Effector memory CD8-positive, alpha-beta T cell (primary cell): Measurements from ENCODE around the gene DUOX1.

ENCODE experiments used
- ATAC-seq: fragments of 150-1000 bp; cut with Tn5 transposase; replicated peaks from 2 replicates; pipeline ENCODE4 v1.10.0; 2021; ENCODE audit warnings: mild to moderate bottlenecking, moderate library complexity
- DNase-seq, 3 experiments: peaks; one replicate each; pipeline ENCODE4 v3.0.0; 2021
- H3K27ac Mint-ChIP-seq, 2 donors: one replicate each; pipeline ENCODE4 v1.8.0; 2022; ENCODE audit warnings: mild to moderate bottlenecking in 2 of 2, mixed read lengths in 2 of 2, moderate library complexity in 2 of 2
- H3K27me3 Mint-ChIP-seq, 2 donors: one replicate each; pipeline ENCODE4 v1.8.0; 2022; ENCODE audit warnings: mixed read lengths in 2 of 2
- H3K36me3 Mint-ChIP-seq: one replicate; pipeline ENCODE4 v1.8.0; 2022; ENCODE audit warnings: mild to moderate bottlenecking, moderate library complexity, mixed read lengths; ENCODE audit not compliant: insufficient read depth
- H3K4me1 Mint-ChIP-seq, 2 donors: one replicate each; pipeline ENCODE4 v1.8.0; 2022; ENCODE audit warnings: low read depth in 2 of 2, mixed read lengths in 2 of 2
- H3K4me3 Mint-ChIP-seq, 2 donors: one replicate each; pipeline ENCODE4 v1.8.0; 2022; ENCODE audit warnings: mild to moderate bottlenecking in 2 of 2, mixed read lengths in 2 of 2, moderate library complexity in 2 of 2
- H3K9me3 Mint-ChIP-seq, 2 donors: one replicate each; pipeline ENCODE4 v1.8.0; 2022; ENCODE audit warnings: mixed read lengths in 2 of 2

DUOX1 gene

GRCh38 chr15:45120081-45120972 is 9.5 kb upstream of the DUOX1 start:
- Mint-ChIP-seq H3K27ac (no peak overlapping the region), H3K4me3 (no peak overlapping the region), H3K4me1 (peaks cover 13 to 17% of the 10 kb centered on the region in 2 donors), H3K27me3 (peaks cover 65 to 87% of the 10 kb centered on the region in 2 donors), H3K36me3 (no peaks in the 10 kb centered on the region), H3K9me3 (no peaks in the 10 kb centered on the region)
- no peak for DNase-seq
- no peak for ATAC-seq

DNA sequence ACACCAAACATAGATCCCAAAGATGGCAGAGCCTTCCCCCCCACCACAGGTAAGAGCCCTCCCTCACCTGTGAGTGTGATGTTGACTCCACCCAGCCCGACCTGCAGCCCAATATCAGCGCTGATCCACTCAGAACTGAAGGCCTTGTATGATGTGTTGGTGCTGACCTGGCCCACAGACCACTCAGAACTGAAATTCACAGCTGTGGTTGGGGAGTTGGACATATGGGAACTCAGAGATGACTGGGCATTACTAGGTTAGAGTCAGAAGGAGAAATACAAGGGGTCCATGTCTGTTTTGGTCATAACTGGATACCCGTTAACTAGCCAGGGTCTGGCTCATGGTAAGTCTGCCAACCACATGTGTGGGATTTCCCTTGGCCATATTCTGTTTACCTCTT is 8.8 kb upstream of the DUOX1 start:
- H3K4me1 Mint-ChIP-seq: peaks cover 13 to 17% of the 10 kb centered on the region in 2 donors
- no peaks in the 10 kb centered on the region for H3K9me3 Mint-ChIP-seq
- peaks cover 65 to 87% of the 10 kb centered on the region in 2 donors for H3K27me3 Mint-ChIP-seq
- no peaks in the 10 kb centered on the region for H3K36me3 Mint-ChIP-seq
- DNase-seq (no peak), ATAC-seq (no peak)
- H3K4me3 Mint-ChIP-seq: no peak overlapping the region
- no peak overlapping the region for H3K27ac Mint-ChIP-seq

- Mint-ChIP-seq H3K36me3 (no peaks in the 10 kb centered on the region), H3K4me3 (no peak overlapping the region), H3K27me3 (peaks cover 65 to 85% of the 10 kb centered on the region in 2 donors), H3K9me3 (no peaks in the 10 kb centered on the region), H3K27ac (no peak overlapping the region), H3K4me1 (peaks cover 13% of the 10 kb centered on the region in 2 donors)
- ATAC-seq: no peak
- no peak for DNase-seq
Observed at GRCh38 chr15:45121706-45122417, 7.9 kb upstream of the DUOX1 start.

GRCh38 chr15:45122719-45123118 is 7.1 kb upstream of the DUOX1 start:
- DNase-seq: no peak
- peaks cover 5 to 6% of the 10 kb centered on the region in 2 donors for H3K4me1 Mint-ChIP-seq
- H3K36me3 Mint-ChIP-seq: no peaks in the 10 kb centered on the region
- no peak overlapping the region for H3K27ac Mint-ChIP-seq
- peaks cover 61 to 80% of the 10 kb centered on the region in 2 donors for H3K27me3 Mint-ChIP-seq
- H3K9me3 Mint-ChIP-seq: no peaks in the 10 kb centered on the region
- no peak for ATAC-seq
- H3K4me3 Mint-ChIP-seq: no peak overlapping the region

GRCh38 chr15:45123397-45123796 is 6.4 kb upstream of the DUOX1 start:
- Mint-ChIP-seq H3K4me1 (peaks cover 0 to under 1% of the 10 kb centered on the region in 2 donors), H3K27ac (no peak overlapping the region), H3K4me3 (no peak overlapping the region), H3K9me3 (no peaks in the 10 kb centered on the region), H3K36me3 (no peaks in the 10 kb centered on the region), H3K27me3 (peaks cover 61 to 80% of the 10 kb centered on the region in 2 donors)
- DNase-seq (no peak), ATAC-seq (no peak)

DNA sequence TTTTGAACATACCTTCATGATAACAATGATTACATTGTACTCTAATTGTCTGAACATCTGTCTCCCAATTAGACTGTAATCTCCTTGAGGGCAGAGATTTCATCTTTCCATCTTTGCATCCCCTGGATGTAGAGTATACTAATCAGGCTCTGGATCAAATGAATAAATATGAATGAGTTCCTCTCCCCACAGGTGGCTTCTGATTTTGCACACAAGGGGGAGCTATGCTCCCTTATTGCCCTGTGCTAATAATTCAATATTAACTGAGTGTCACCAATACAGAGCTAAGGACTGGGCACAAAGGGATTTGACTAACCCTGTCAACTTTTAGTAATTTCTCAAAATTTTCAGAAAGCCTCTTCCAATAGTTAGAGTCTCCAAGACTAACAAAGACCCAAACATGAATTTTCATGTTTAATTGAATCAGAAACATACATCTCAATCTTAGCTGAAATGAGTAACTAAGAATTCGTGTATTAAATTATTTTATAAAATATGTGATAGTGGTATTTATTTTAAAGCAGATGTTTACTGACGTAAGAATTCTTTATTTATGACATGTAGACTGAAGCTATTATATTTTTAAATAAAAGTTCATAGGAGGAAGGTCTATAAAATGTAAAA is 3.1 kb upstream of the DUOX1 start:
- Mint-ChIP-seq H3K36me3 (no peaks in the 10 kb centered on the region), H3K4me1 (no peaks in the 10 kb centered on the region), H3K4me3 (no peak overlapping the region), H3K9me3 (no peaks in the 10 kb centered on the region), H3K27me3 (peaks cover 59 to 74% of the 10 kb centered on the region in 2 donors), H3K27ac (no peak overlapping the region)
- peak; percentile 74 for ATAC-seq
- DNase-seq: peak; percentile 37 to 51 (median 38)

GRCh38 chr15:45128971-45129639 is 689 bp upstream of the DUOX1 start:
- ATAC-seq: no peak
- Mint-ChIP-seq H3K36me3 (peaks cover 1% of the 10 kb centered on the region), H3K27me3 (peaks cover 79 to 81% of the 10 kb centered on the region in 2 donors)

DNA sequence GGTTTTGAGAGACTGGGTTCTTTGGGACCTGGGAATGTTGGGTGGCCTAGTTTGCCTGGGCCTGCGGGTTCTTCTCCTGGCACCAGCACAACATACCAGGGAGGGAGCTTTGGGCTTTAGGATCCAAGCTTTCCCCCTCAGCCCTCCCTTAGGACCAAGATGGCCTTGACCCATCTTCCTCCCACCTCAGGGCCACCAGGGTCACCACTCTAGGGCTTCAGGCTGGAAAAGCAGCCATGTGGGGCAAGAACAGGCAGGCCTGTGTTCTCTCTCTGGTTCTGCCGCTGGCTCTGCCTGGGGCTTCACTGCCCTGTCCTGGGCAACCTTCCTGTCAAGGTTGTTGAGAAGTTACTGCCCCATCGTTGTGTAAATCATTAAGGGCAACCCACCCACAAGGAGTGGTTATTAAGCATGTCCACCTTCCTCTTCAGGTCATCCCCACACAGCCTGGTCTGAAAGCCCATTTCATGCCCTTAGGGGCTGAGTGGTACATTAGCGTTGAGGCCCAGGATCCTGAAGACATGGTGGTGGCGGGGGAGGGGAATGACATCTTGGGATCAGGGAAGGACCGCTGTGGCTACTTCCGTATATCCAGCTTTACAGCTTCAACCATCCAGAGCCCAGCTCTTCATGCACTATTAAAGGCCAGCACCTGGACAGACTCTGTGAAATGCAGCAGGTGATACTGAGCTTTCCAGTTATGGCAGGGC is 652 bp downstream of the DUOX1 start:
- Mint-ChIP-seq H3K9me3 (no peaks in the 10 kb centered on the region), H3K4me3 (peak overlapping the region; percentile 9 to 23), H3K4me1 (peaks cover 6 to 7% of the 10 kb centered on the region in 2 donors), H3K36me3 (peaks cover 4% of the 10 kb centered on the region), H3K27ac (no peak overlapping the region), H3K27me3 (peaks cover 77 to 81% of the 10 kb centered on the region in 2 donors)
- DNase-seq (no peak), ATAC-seq (no peak)

More at GRCh38 chr15:45128971-45129639, 689 bp upstream of the DUOX1 start:
- H3K4me3 Mint-ChIP-seq: peak overlapping the region in 1 of 2 donors; percentile 25
- no peak for DNase-seq
- no peaks in the 10 kb centered on the region for H3K4me1 Mint-ChIP-seq
- H3K9me3 Mint-ChIP-seq: no peaks in the 10 kb centered on the region
- no peak overlapping the region for H3K27ac Mint-ChIP-seq

DNA sequence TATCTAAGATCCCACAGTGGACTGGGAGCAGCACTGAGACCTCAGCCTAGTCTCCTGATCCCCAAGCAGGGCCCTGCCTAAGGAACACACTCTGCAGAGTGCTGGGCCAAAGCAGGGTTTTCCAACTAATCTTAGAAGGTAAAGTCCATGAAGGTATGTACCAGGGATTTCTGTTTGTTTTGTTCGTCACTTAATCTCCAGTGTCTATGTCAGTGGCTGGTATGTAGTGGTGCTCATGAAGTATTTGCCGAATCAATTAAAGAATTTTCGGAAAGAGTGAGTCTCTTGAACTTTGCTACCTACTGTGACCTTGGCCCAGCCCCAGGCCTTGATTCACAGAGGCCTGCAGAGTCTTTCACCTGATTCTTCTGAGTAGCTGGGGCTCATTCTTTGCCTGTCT is 1.7 kb downstream of the DUOX1 start:
- DNase-seq: no peak
- H3K9me3 Mint-ChIP-seq: no peaks in the 10 kb centered on the region
- no peak overlapping the region for H3K27ac Mint-ChIP-seq
- peaks cover 4% of the 10 kb centered on the region for H3K36me3 Mint-ChIP-seq
- peaks cover 72 to 78% of the 10 kb centered on the region in 2 donors for H3K27me3 Mint-ChIP-seq
- H3K4me3 Mint-ChIP-seq: no peak overlapping the region
- no peak for ATAC-seq
- H3K4me1 Mint-ChIP-seq: peaks cover 7 to 8% of the 10 kb centered on the region in 2 donors

DNA sequence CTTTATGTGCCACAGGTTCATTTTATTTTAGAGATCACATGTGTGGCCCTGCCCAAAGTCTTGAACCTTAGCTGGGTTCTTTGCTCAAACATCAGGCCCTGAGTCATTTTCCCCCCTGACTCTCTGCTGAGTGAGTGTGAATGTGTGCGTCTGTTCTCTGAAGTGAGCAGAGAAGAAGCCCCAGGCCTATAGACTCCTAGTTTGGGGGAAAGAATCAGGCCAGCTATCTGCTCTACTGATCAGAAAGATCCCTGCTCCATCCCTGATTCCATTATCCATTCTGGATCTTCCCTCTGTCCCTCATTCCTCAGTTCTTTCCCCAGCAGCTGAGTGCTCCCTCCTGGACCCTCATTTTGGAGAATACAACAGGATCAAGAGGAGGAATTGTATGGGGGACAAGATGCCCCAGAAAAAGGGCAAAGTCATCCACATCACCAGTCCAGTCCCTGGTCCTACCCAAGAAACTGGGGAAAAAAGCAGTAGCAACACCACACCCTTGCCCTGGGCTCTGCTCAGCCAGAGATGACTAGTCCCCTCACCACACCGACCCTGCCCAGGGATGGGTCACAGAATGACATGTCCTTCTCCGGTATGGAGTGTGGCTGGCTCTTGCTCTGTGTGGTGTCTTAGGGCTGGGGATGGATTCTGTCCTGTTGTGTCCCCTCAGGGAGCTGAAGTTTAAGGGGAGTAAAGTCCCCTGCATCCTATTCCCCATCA is 3.2 kb downstream of the DUOX1 start:
- no peak for DNase-seq
- Mint-ChIP-seq H3K9me3 (no peaks in the 10 kb centered on the region), H3K27ac (no peak overlapping the region), H3K4me1 (peaks cover 7 to 8% of the 10 kb centered on the region in 2 donors), H3K4me3 (no peak overlapping the region), H3K27me3 (peaks cover 73 to 74% of the 10 kb centered on the region in 2 donors), H3K36me3 (peaks cover 4% of the 10 kb centered on the region)
- ATAC-seq: no peak

DNA sequence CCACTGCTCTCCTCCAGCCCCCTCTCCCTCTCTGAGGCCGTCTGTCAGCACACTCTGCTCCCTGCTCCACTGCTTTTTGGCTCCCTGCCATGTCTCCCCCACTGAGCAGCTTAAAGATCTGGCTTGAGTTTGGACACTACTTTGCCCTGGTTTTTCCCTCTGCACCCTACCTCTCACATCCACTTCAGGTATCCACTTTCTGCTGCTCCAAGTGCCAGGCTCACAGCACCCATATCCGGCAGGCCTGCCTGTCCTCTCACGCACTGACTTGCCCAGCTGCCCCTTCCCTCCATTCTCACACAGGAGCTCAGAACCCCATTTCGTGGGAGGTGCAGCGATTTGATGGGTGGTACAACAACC is 3.7 kb downstream of the DUOX1 start:
- H3K4me3 Mint-ChIP-seq: no peak overlapping the region
- no peak overlapping the region for H3K27ac Mint-ChIP-seq
- DNase-seq (no peak), ATAC-seq (no peak)
- peaks cover 68 to 74% of the 10 kb centered on the region in 2 donors for H3K27me3 Mint-ChIP-seq
- peaks cover 4% of the 10 kb centered on the region for H3K36me3 Mint-ChIP-seq
- no peaks in the 10 kb centered on the region for H3K9me3 Mint-ChIP-seq
- peaks cover 7 to 8% of the 10 kb centered on the region in 2 donors for H3K4me1 Mint-ChIP-seq

DNA sequence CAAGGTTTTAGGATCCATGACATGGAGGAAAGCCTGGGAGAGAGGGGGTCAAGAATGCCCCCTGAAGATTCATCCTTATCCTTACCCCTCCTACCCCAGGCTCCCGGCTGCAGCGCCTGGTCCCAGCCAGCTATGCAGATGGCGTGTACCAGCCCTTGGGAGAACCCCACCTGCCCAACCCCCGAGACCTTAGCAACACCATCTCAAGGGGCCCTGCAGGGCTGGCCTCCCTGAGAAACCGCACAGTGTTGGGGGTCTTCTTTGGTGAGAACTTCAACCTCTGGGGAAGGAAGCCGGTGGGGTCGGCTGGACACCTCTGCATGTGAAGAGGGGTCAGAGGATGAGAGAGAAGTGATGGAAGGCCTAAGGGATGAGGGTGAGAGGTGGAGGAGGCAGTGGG is 4.3 kb downstream of the DUOX1 start:
- peaks cover 63 to 69% of the 10 kb centered on the region in 2 donors for H3K27me3 Mint-ChIP-seq
- H3K4me1 Mint-ChIP-seq: peaks cover 7 to 8% of the 10 kb centered on the region in 2 donors
- peak overlapping the region; percentile 67 to 78 for H3K4me3 Mint-ChIP-seq
- no peak overlapping the region for H3K27ac Mint-ChIP-seq
- H3K36me3 Mint-ChIP-seq: peaks cover 4% of the 10 kb centered on the region
- DNase-seq: no peak
- H3K9me3 Mint-ChIP-seq: no peaks in the 10 kb centered on the region
- ATAC-seq: no peak
